ENCODE results near the gene ACOT13.

- no peak for TF ChIP-seq CTCF (IDR thresholded peaks at IDR 0.05)
- no peak for TF ChIP-seq JUN (IDR thresholded peaks at IDR 0.05)
- TF ChIP-seq JUNB (IDR thresholded peaks at IDR 0.05): no peak
- TF ChIP-seq CEBPB (IDR thresholded peaks at IDR 0.05): no peak
- TF ChIP-seq ESRRA (IDR thresholded peaks at IDR 0.05; ENCODE audit: borderline replicate concordance, low read length): no peak
- no peak for TF ChIP-seq HOXB13 (CRISPR knock-in tag; IDR thresholded peaks at IDR 0.05; ENCODE audit: low read depth)
- TF ChIP-seq REST (IDR thresholded peaks at IDR 0.05): no peak
- no peak for TF ChIP-seq NPAS2 (CRISPR knock-in tag; IDR thresholded peaks at IDR 0.05; ENCODE audit: borderline replicate concordance)
- TF ChIP-seq HDAC2 (IDR thresholded peaks at IDR 0.05): no peak
- no peak for TF ChIP-seq SMC3 (IDR thresholded peaks at IDR 0.05)
Measured at GRCh38 chr6:24720131-24720603, 53.3 kb downstream of the ACOT13 start.

Measured in A549 (cell line).